ENCODE results near the gene TAF4B.
"Not testable (repeated sequence)": the region's sequence is repeated elsewhere in the genome, so short reads cannot be mapped to it uniquely, and the experiment has no call there.

The TAF4B gene

GRCh38 chr18:26226229-26227050 lies at the start of gene TAF4B:
TAF4B (plus strand) TSS chr18:26226445; CDS start chr18:26226934, 489 bp downstream.
- peak; percentile 87 for ATAC-seq
- peak; percentile 96 for DNase-seq

GRCh38 chr18:26181343-26181826 lies 44.9 kb upstream of the TAF4B start:
- ATAC-seq (no peak), DNase-seq (no peak)

GRCh38 chr18:26183395-26184112 lies 42.7 kb upstream of the TAF4B start:
- DNase-seq (no peak), ATAC-seq (no peak)

GRCh38 chr18:26185267-26185666 lies 41.0 kb upstream of the TAF4B start:
- no peak for ATAC-seq
- no peak for DNase-seq

GRCh38 chr18:26190506-26190905 lies 35.7 kb upstream of the TAF4B start:
- ATAC-seq: peak; percentile 84
- DNase-seq: peak; percentile 37

GRCh38 chr18:26192233-26192632 lies 34.0 kb upstream of the TAF4B start:
- ATAC-seq (no peak), DNase-seq (no peak)

- ATAC-seq (no peak), DNase-seq (no peak)
Measured at GRCh38 chr18:26196605-26197004, 29.6 kb upstream of the TAF4B start.

- ATAC-seq, DNase-seq: not testable (repeated sequence)
Measured at GRCh38 chr18:26202001-26202400, 24.2 kb upstream of the TAF4B start.

GRCh38 chr18:26205318-26205717 lies 20.9 kb upstream of the TAF4B start:
- DNase-seq (no peak), ATAC-seq (no peak)

- DNase-seq: no peak
- ATAC-seq: no peak
Measured at GRCh38 chr18:26206488-26206887, 19.8 kb upstream of the TAF4B start.

- ATAC-seq (no peak), DNase-seq (no peak)
Measured at GRCh38 chr18:26207937-26208336, 18.3 kb upstream of the TAF4B start.

- ATAC-seq: no peak
Measured at GRCh38 chr18:26208977-26209376, 17.3 kb upstream of the TAF4B start.

GRCh38 chr18:26210147-26210546 lies 16.1 kb upstream of the TAF4B start:
- ATAC-seq: no peak
- DNase-seq: no peak

More at GRCh38 chr18:26208977-26209376, 17.3 kb upstream of the TAF4B start:
- no peak for DNase-seq

GRCh38 chr18:26215247-26215970 lies 10.8 kb upstream of the TAF4B start:
- DNase-seq: peak; percentile 19

GRCh38 chr18:26225022-26225693 lies 1.1 kb upstream of the TAF4B start:
- DNase-seq (no peak), ATAC-seq (no peak)

More at GRCh38 chr18:26215247-26215970, 10.8 kb upstream of the TAF4B start:
- ATAC-seq: peak; percentile 92

GRCh38 chr18:26225915-26226228 lies 373 bp upstream of the TAF4B start:
- ATAC-seq: no peak
- DNase-seq: no peak

- ATAC-seq: no peak
- no peak for DNase-seq
Measured at GRCh38 chr18:26227051-26227670, 916 bp downstream of the TAF4B start.

- DNase-seq: no peak
- ATAC-seq: peak; percentile 17
Measured at GRCh38 chr18:26228562-26229260, 2.5 kb downstream of the TAF4B start.

GRCh38 chr18:26230497-26230896 lies 4.3 kb downstream of the TAF4B start:
- ATAC-seq: no peak

GRCh38 chr18:26233208-26233607 lies 7.0 kb downstream of the TAF4B start:
- ATAC-seq: no peak

More at GRCh38 chr18:26230497-26230896, 4.3 kb downstream of the TAF4B start:
- DNase-seq: no peak

GRCh38 chr18:26237363-26237762 lies 11.1 kb downstream of the TAF4B start:
- ATAC-seq, DNase-seq: not testable (repeated sequence)

More at GRCh38 chr18:26233208-26233607, 7.0 kb downstream of the TAF4B start:
- DNase-seq: no peak
